ENCODE data around the gene RHBDD3. TPM values are rescaled to one million over a fixed set of nuclear protein-coding genes. Genes with fewer than 3 reads are reported as not detected.

Gene RHBDD3
- total and polyA plus RNA-seq, 2 of the 8 experiments (the other 6 are each of a cell fraction or from before 2014, with no cell fraction given), result 72.1 to 117 TPM

DNA sequence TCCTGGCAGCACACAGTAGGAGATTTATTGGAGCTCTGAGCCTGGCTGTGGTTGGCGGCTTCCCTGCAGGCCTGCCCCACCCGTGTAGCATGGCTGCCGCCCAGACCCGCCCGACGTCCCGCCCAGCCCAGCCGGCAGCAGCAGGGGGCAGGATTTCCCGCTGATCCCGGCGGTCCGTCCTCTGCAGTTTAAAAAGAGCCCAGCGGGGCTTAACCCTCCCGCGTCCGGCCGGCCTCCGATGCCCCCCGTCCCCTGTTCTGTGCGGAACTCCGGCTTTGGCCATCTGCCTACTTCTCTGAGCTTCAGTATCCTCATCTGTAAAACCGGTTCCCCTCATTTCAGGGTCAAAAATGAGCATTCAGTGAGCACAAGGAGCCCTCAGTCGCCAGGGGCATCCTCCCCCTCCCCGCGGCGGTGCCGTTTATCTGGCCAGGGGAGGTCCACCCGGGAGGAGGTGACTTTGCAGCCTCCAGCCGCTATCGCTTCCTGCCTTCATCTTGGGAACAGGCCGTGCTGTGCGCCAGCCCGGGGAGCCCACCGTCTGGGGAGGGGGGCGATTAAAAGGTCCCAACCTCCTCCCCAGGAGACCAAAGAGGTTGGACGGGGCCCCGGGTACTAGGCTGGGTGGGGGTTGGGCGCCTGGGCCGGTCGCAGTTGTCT is 38.5 kb upstream of the RHBDD3 start, which contains the start of gene GAS2L1 (continued):
- TF ChIP-seq, protein P1, sequence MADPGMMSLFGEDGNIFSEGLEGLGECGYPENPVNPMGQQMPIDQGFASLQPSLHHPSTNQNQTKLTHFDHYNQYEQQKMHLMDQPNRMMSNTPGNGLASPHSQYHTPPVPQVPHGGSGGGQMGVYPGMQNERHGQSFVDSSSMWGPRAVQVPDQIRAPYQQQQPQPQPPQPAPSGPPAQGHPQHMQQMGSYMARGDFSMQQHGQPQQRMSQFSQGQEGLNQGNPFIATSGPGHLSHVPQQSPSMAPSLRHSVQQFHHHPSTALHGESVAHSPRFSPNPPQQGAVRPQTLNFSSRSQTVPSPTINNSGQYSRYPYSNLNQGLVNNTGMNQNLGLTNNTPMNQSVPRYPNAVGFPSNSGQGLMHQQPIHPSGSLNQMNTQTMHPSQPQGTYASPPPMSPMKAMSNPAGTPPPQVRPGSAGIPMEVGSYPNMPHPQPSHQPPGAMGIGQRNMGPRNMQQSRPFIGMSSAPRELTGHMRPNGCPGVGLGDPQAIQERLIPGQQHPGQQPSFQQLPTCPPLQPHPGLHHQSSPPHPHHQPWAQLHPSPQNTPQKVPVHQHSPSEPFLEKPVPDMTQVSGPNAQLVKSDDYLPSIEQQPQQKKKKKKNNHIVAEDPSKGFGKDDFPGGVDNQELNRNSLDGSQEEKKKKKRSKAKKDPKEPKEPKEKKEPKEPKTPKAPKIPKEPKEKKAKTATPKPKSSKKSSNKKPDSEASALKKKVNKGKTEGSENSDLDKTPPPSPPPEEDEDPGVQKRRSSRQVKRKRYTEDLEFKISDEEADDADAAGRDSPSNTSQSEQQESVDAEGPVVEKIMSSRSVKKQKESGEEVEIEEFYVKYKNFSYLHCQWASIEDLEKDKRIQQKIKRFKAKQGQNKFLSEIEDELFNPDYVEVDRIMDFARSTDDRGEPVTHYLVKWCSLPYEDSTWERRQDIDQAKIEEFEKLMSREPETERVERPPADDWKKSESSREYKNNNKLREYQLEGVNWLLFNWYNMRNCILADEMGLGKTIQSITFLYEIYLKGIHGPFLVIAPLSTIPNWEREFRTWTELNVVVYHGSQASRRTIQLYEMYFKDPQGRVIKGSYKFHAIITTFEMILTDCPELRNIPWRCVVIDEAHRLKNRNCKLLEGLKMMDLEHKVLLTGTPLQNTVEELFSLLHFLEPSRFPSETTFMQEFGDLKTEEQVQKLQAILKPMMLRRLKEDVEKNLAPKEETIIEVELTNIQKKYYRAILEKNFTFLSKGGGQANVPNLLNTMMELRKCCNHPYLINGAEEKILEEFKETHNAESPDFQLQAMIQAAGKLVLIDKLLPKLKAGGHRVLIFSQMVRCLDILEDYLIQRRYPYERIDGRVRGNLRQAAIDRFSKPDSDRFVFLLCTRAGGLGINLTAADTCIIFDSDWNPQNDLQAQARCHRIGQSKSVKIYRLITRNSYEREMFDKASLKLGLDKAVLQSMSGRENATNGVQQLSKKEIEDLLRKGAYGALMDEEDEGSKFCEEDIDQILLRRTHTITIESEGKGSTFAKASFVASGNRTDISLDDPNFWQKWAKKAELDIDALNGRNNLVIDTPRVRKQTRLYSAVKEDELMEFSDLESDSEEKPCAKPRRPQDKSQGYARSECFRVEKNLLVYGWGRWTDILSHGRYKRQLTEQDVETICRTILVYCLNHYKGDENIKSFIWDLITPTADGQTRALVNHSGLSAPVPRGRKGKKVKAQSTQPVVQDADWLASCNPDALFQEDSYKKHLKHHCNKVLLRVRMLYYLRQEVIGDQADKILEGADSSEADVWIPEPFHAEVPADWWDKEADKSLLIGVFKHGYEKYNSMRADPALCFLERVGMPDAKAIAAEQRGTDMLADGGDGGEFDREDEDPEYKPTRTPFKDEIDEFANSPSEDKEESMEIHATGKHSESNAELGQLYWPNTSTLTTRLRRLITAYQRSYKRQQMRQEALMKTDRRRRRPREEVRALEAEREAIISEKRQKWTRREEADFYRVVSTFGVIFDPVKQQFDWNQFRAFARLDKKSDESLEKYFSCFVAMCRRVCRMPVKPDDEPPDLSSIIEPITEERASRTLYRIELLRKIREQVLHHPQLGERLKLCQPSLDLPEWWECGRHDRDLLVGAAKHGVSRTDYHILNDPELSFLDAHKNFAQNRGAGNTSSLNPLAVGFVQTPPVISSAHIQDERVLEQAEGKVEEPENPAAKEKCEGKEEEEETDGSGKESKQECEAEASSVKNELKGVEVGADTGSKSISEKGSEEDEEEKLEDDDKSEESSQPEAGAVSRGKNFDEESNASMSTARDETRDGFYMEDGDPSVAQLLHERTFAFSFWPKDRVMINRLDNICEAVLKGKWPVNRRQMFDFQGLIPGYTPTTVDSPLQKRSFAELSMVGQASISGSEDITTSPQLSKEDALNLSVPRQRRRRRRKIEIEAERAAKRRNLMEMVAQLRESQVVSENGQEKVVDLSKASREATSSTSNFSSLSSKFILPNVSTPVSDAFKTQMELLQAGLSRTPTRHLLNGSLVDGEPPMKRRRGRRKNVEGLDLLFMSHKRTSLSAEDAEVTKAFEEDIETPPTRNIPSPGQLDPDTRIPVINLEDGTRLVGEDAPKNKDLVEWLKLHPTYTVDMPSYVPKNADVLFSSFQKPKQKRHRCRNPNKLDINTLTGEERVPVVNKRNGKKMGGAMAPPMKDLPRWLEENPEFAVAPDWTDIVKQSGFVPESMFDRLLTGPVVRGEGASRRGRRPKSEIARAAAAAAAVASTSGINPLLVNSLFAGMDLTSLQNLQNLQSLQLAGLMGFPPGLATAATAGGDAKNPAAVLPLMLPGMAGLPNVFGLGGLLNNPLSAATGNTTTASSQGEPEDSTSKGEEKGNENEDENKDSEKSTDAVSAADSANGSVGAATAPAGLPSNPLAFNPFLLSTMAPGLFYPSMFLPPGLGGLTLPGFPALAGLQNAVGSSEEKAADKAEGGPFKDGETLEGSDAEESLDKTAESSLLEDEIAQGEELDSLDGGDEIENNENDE (IDR thresholded peaks at IDR 0.05; ENCODE audit: insufficient replicate concordance, low read length), result no peak
- TF ChIP-seq TEAD4 (IDR thresholded peaks at IDR 0.05; ENCODE audit: low read depth, low read length), result no peak
- TF ChIP-seq NRF1 (IDR thresholded peaks at IDR 0.05; ENCODE audit: low read depth, low read length), result no peak
